H9 (cell line): ENCODE data around the gene DCDC2. TPM values are rescaled to one million over a fixed set of nuclear protein-coding genes. Genes with fewer than 3 reads are reported as not detected.

Source experiments
- DNase-seq: peaks from one replicate; pipeline ENCODE4 v3.0.0-alpha.2; 2017
- H2AFZ ChIP-seq: one replicate; pipeline ENCODE4 v1.6.1; 2013; ENCODE audit warnings: mild to moderate bottlenecking, low read length, control low read depth, moderate library complexity
- H2AK5ac ChIP-seq: 2 replicates; pipeline ENCODE4 v1.6.1; 2013; ENCODE audit warnings: low read length, control low read depth, mixed read lengths; ENCODE audit not compliant: insufficient read length
- H2BK120ac ChIP-seq: one replicate; pipeline ENCODE4 v1.6.1; 2013; ENCODE audit warnings: low read depth, mild to moderate bottlenecking, low read length, control low read depth, inconsistent platforms; ENCODE audit not compliant: poor library complexity, severe bottlenecking
- H2BK12ac ChIP-seq: 2 replicates; pipeline ENCODE4 v1.6.1; 2013; ENCODE audit warnings: low read length, control low read depth, mixed read lengths, low read depth; ENCODE audit not compliant: insufficient read length
- H2BK15ac ChIP-seq: 2 replicates; pipeline ENCODE4 v1.6.1; 2013; ENCODE audit warnings: low read depth, low read length, control low read depth
- H2BK20ac ChIP-seq: one replicate; pipeline ENCODE4 v1.6.1; 2013; ENCODE audit warnings: low read depth, mild to moderate bottlenecking, low read length, control low read depth, inconsistent platforms; ENCODE audit not compliant: poor library complexity, severe bottlenecking
- H2BK5ac ChIP-seq: 2 replicates; pipeline ENCODE4 v1.6.1; 2013; ENCODE audit warnings: low read length, control low read depth, mixed read lengths; ENCODE audit not compliant: insufficient read length
- H3K14ac ChIP-seq: 2 replicates; pipeline ENCODE4 v1.6.1; 2013; ENCODE audit warnings: low read length, control low read depth; ENCODE audit not compliant: insufficient read depth
- H3K18ac ChIP-seq: 2 replicates; pipeline ENCODE4 v1.6.1; 2013; ENCODE audit warnings: low read depth, mild to moderate bottlenecking, mixed read lengths, low read length, control low read depth; ENCODE audit not compliant: insufficient read length
- H3K23ac ChIP-seq: 2 replicates; pipeline ENCODE4 v1.6.1; 2013; ENCODE audit warnings: low read length, control low read depth, mixed read lengths, low read depth; ENCODE audit not compliant: insufficient read length
- H3K23me2 ChIP-seq: 2 replicates; pipeline ENCODE4 v1.6.1; 2013; ENCODE audit warnings: low read depth, mild to moderate bottlenecking, mixed read lengths, low read length, control low read depth; ENCODE audit not compliant: insufficient read length, poor library complexity, severe bottlenecking
- H3K27ac ChIP-seq: 2 replicates; pipeline ENCODE4 v1.5.1; 2013; ENCODE audit warnings: low read length, control low read depth, mixed read lengths, low read depth; ENCODE audit not compliant: insufficient read length
- H3K27me3 ChIP-seq: 2 replicates; pipeline ENCODE4 v1.6.1; 2013; ENCODE audit warnings: low read length, control low read depth, inconsistent platforms; ENCODE audit not compliant: insufficient read depth
- H3K4ac ChIP-seq: 2 replicates; pipeline ENCODE4 v1.6.1; 2013; ENCODE audit warnings: low read depth, mild to moderate bottlenecking, control low read depth, inconsistent platforms, low read length, moderate library complexity
- H3K4me1 ChIP-seq: 2 replicates; pipeline ENCODE4 v1.6.1; 2013; ENCODE audit warnings: low read length, control low read depth, inconsistent platforms; ENCODE audit not compliant: insufficient read depth
- H3K4me2 ChIP-seq: 2 replicates; pipeline ENCODE4 v1.6.1; 2013; ENCODE audit warnings: low read length, control low read depth, mixed read lengths; ENCODE audit not compliant: insufficient read length, insufficient read depth
- H3K56ac ChIP-seq: 2 replicates; pipeline ENCODE4 v1.6.1; 2013; ENCODE audit warnings: low read depth, mild to moderate bottlenecking, mixed read lengths, low read length, control low read depth; ENCODE audit not compliant: insufficient read length
- H3K79me1 ChIP-seq: 2 replicates; pipeline ENCODE4 v1.6.1; 2013; ENCODE audit warnings: low read depth, mild to moderate bottlenecking, moderate library complexity, low read length, control low read depth, inconsistent platforms; ENCODE audit not compliant: insufficient read depth, poor library complexity, severe bottlenecking
- H3K79me2 ChIP-seq: 2 replicates; pipeline ENCODE4 v1.6.1; 2013; ENCODE audit warnings: low read length, control low read depth, inconsistent platforms; ENCODE audit not compliant: insufficient read depth
- H3K9ac ChIP-seq: 2 replicates; pipeline ENCODE4 v1.6.1; 2013; ENCODE audit warnings: low read length, control low read depth, mixed read lengths; ENCODE audit not compliant: insufficient read length; ENCODE audit errors: extremely low read depth
- H3K9me3 ChIP-seq: one replicate; pipeline ENCODE4 v1.6.1; 2013; ENCODE audit warnings: low read depth, low read length, inconsistent platforms; ENCODE audit not compliant: control insufficient read depth
- H3T11ph ChIP-seq: one replicate; pipeline ENCODE4 v1.6.1; 2013; ENCODE audit warnings: mild to moderate bottlenecking, low read length, control low read depth, inconsistent platforms
- H4K20me1 ChIP-seq: one replicate; pipeline ENCODE4 v1.6.1; 2013; ENCODE audit not compliant: control insufficient read depth, insufficient read length, insufficient read depth
- H4K5ac ChIP-seq: 2 replicates; pipeline ENCODE4 v1.6.1; 2013; ENCODE audit warnings: low read depth, mild to moderate bottlenecking, mixed read lengths, low read length, control low read depth; ENCODE audit not compliant: insufficient read length
- H4K8ac ChIP-seq: replicated peaks from 2 replicates; pipeline ENCODE4 v1.6.1; 2013; ENCODE audit warnings: low read length, control low read depth, mixed read lengths, low read depth; ENCODE audit not compliant: insufficient read length
- H4K91ac ChIP-seq: 2 replicates; pipeline ENCODE4 v1.6.1; 2013; ENCODE audit warnings: low read depth, mild to moderate bottlenecking, moderate library complexity, mixed read lengths, low read length, control low read depth; ENCODE audit not compliant: insufficient read length
- H3K27ac Mint-ChIP-seq, 3 experiments: 2 replicates in 2 of 3; 3 replicates in 1 of 3; pipeline ENCODE4 v1.8.0; 2020 to 2021; ENCODE audit warnings: mixed read lengths in 3 of 3, mild to moderate bottlenecking in 1 of 3, moderate library complexity in 1 of 3
- H3K27me3 Mint-ChIP-seq: 2 replicates; pipeline ENCODE4 v1.8.0; 2021; ENCODE audit warnings: low read depth, mild to moderate bottlenecking, moderate library complexity, mixed read lengths
- H3K36me3 Mint-ChIP-seq, 3 experiments: 2 replicates in 2 of 3; 3 replicates in 1 of 3; pipeline ENCODE4 v1.8.0; 2020 to 2021; ENCODE audit warnings: low read depth in 3 of 3, mixed read lengths in 3 of 3; ENCODE audit not compliant: insufficient read depth in 1 of 3
- H3K4me1 Mint-ChIP-seq, 2 experiments: 2 replicates each; pipeline ENCODE4 v1.8.0; 2020; ENCODE audit warnings: mixed read lengths in 2 of 2
- H3K4me3 Mint-ChIP-seq, 2 experiments: 2 replicates in 1 of 2; 3 replicates in 1 of 2; pipeline ENCODE4 v1.8.0; 2020 to 2021; ENCODE audit warnings: mild to moderate bottlenecking in 2 of 2, mixed read lengths in 2 of 2, moderate library complexity in 1 of 2
- H3K9me3 Mint-ChIP-seq, 2 experiments: 2 replicates in 1 of 2; 3 replicates in 1 of 2; pipeline ENCODE4 v1.8.0; 2020; ENCODE audit warnings: mild to moderate bottlenecking in 2 of 2, mixed read lengths in 2 of 2, moderate library complexity in 1 of 2
- WGBS: extraction: QIAGEN DNeasy Blood & Tissue Kit; methylation state at CpG from one replicate; pipeline ENCODE4 v1.1.7; 2013; ENCODE audit warnings: missing lambda C conversion rate, low lambda C conversion rate, mixed read lengths; ENCODE audit not compliant: insufficient read length; ENCODE audit errors: extremely low coverage; 5-methylcytosine and 5-hydroxymethylcytosine counted together
- total RNA-seq: library from RNA; stranded (reverse); gene quantifications from 2 replicates; pipeline ENCODE4 v1.2.1, GENCODE V29; 2021
- TF ChIP-seq, protein P1 (sequence below): fragments of 200-600 bp; sonication (generic); conservative IDR thresholded peaks from 3 replicates; pipeline ENCODE4 v1.8.0; 2021; ENCODE audit warnings: antibody characterized with exemption, mild to moderate bottlenecking

DCDC2 gene
- total RNA-seq, 1 experiment from 2014 or later = 0.59 TPM

DNA sequence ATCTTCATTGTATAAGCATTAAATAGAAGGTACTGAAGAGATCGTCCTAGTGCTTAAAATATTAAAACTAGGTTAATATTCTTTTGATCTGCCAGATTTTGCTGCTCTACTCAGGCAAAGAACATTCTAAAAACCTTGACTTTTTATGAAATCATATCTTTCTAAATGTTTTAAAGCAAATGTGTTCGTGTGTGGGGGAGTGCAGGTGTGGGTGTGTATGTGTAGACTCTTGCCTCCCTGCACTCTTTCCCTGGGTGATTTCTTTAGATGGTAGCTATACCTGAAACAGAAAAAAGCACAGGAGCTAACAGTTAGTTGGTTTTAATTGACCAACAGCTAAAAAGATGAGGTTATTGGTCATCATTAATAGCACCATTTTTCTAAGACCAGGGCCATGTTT lies 226.1 kb downstream of the DCDC2 start:
- Histone ChIP-seq H3K79me2 (no peaks in the 10 kb centered on the region), H2AFZ (no peak overlapping the region), H4K8ac (no peak overlapping the region), H3K23ac (no peak overlapping the region), H2BK12ac (no peak overlapping the region), H3K4me2 (no peak overlapping the region), H2BK5ac (no peak overlapping the region), H4K91ac (no peak overlapping the region), H3K14ac (no peak overlapping the region), H2AK5ac (no peak overlapping the region), H3K27ac (no peak overlapping the region), H3K27me3 (no peaks in the 10 kb centered on the region), H3K9me3 (no peaks in the 10 kb centered on the region), H3K4ac (no peak overlapping the region), H2BK15ac (no peak overlapping the region), H3K56ac (no peak overlapping the region), H3K9ac (no peak overlapping the region), H3K79me1 (no peaks in the 10 kb centered on the region), H4K5ac (no peak overlapping the region), H2BK20ac (no peak overlapping the region), H3T11ph (no peak overlapping the region), H3K18ac (no peak overlapping the region), H4K20me1 (no peaks in the 10 kb centered on the region), H3K23me2 (no peaks in the 10 kb centered on the region), H2BK120ac (no peak overlapping the region), H3K4me1 (no peaks in the 10 kb centered on the region)
- DNase-seq = no peak
- Mint-ChIP-seq H3K36me3 (no peaks in the 10 kb centered on the region; a peak in 1 of 7 replicates), H3K27me3 (peaks cover 4% of the 10 kb centered on the region), H3K4me1 (peaks cover 3 to 4% of the 10 kb centered on the region in 2 experiments), H3K27ac (no peak overlapping the region), H3K4me3 (no peak overlapping the region), H3K9me3 (no peaks in the 10 kb centered on the region)
- WGBS = no CpG with 5 or more reads among the region's 2 CpGs
- TF ChIP-seq, protein P1, sequence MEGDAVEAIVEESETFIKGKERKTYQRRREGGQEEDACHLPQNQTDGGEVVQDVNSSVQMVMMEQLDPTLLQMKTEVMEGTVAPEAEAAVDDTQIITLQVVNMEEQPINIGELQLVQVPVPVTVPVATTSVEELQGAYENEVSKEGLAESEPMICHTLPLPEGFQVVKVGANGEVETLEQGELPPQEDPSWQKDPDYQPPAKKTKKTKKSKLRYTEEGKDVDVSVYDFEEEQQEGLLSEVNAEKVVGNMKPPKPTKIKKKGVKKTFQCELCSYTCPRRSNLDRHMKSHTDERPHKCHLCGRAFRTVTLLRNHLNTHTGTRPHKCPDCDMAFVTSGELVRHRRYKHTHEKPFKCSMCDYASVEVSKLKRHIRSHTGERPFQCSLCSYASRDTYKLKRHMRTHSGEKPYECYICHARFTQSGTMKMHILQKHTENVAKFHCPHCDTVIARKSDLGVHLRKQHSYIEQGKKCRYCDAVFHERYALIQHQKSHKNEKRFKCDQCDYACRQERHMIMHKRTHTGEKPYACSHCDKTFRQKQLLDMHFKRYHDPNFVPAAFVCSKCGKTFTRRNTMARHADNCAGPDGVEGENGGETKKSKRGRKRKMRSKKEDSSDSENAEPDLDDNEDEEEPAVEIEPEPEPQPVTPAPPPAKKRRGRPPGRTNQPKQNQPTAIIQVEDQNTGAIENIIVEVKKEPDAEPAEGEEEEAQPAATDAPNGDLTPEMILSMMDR = no peak
